Stomach smooth muscle (tissue), 2 donors: Measurements from ENCODE around the gene SMPD1.

Experiments used
- H3K27ac ChIP-seq: one replicate; pipeline ENCODE4 v1.7.0; 2013; ENCODE audit warnings: mild to moderate bottlenecking, low read length, inconsistent platforms
- H3K27me3 ChIP-seq, 2 donors: one replicate each; pipeline ENCODE4 v1.7.0; 2013; ENCODE audit warnings: low read length in 2 of 2; ENCODE audit not compliant: insufficient read depth in 2 of 2, control insufficient read depth in 1 of 2
- H3K36me3 ChIP-seq, 2 donors: one replicate each; pipeline ENCODE4 v1.7.0; 2013; ENCODE audit warnings: low read length in 2 of 2; ENCODE audit not compliant: control insufficient read depth in 2 of 2, insufficient read depth in 2 of 2
- H3K4me1 ChIP-seq: one replicate; pipeline ENCODE4 v1.7.0; 2013; ENCODE audit warnings: low read length; ENCODE audit not compliant: control insufficient read depth, insufficient read depth
- H3K4me3 ChIP-seq, 2 donors: one replicate each; pipeline ENCODE4 v1.7.0; 2013; ENCODE audit warnings: low read length in 2 of 2
- H3K9ac ChIP-seq, 2 donors: one replicate each; pipeline ENCODE4 v1.7.0; 2013; ENCODE audit warnings: low read length in 2 of 2, mild to moderate bottlenecking in 1 of 2
- H3K9me3 ChIP-seq, 2 donors: one replicate each; pipeline ENCODE4 v1.7.0; 2013; ENCODE audit warnings: low read length in 2 of 2; ENCODE audit not compliant: control insufficient read depth in 2 of 2
- donor health status: healthy.
- donor health status: Pancreatic carcinoma.

SMPD1 gene

DNA sequence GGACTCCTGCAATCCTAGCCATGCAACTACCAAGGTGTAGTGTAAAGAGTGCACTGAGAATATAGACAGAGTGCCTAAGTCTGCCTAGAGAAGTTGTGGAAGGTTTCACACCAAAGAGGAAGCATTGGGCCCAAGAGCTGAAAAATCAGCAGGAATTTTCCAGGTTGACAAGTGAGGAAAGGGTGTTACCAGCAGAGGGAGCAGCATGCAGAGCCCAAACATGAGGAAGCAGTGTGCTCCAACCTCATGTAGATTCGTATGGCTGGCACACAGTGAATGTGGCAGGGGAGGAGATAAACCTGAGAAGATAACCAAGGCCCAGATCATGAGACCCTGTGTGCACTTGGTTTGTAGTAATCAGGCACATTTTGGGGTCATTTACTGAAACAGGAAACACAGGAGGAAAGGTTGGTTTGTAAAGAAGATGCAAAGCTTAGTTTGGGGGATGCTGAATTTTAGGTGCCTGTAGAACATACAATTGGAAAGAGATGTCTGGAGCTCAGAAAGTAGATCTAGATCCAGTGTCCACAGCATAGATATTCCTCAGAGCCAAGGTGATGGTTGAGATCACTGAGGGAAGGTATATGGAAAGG, 48.8 kb downstream of the SMPD1 start:
- Histone ChIP-seq H3K36me3 (peaks cover 0 to 2% of the 10 kb centered on the region in 2 donors), H3K27ac (no peak overlapping the region), H3K9me3 (no peaks in the 10 kb centered on the region), H3K4me3 (no peak overlapping the region), H3K4me1 (peaks cover 3% of the 10 kb centered on the region), H3K27me3 (no peaks in the 10 kb centered on the region), H3K9ac (peak overlapping the region in 1 of 2 donors; percentile 21)

DNA sequence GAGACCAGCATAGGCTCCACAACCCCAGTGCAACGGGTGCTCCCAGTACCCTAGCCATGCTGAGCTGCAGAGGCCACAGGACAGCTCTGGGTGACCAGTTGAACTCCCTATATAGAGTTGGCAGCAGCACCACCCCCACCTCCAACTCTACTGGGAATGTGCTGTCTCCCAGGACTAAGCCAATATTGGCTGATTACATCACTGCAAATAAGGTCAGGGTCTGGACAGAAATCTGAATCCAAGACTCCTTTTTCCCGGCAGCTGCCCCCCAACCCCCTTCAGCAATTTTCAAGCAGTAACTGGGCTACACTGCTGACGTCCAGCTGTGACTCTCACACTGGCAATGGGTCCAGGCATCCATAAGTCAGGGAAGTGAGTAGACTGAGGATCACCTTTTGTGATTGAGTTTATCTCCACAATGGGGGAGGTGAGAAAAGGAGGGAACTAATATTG, 50.7 kb downstream of the SMPD1 start, which contains the start of gene HPX:
TSS of gene HPX (minus strand) at position 82 of the 453 bp plus-strand sequence. CDS start at position 58, 24 bp downstream.
- Histone ChIP-seq H3K9ac (peak within 1 kb of the TSS in 1 of 2 donors; percentile 5), H3K36me3 (peaks cover 0 to 2% of the 10 kb centered on the region in 2 donors), H3K27ac (no peak within 1 kb of the TSS), H3K9me3 (no peaks in the 10 kb centered on the region), H3K4me1 (peaks cover 3% of the 10 kb centered on the region), H3K27me3 (no peaks in the 10 kb centered on the region), H3K4me3 (no peak within 1 kb of the TSS)

DNA sequence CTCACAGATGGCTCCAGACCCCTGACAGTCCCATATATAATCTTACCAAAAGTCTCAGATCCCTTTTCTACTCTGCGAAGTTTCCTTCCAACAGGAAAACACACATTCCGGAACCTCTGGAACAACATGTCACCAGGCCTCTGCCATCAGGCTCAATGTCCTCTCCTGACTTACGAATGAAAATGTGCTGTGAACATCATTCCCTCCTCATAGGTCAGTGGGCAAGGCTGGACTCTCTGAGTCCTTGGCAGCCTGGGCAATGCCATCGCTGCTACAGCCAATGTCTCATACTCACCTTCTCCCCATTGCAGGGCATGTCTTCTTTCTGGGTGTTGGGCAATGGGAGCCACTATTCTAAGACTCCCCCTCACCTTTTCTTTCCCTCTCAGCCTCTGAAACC, 52.2 kb downstream of the SMPD1 start:
- Histone ChIP-seq H3K27ac (no peak overlapping the region), H3K4me1 (peaks cover 3% of the 10 kb centered on the region), H3K9ac (no peak overlapping the region)

GRCh38 chr11:6443269-6444003, 53.2 kb downstream of the SMPD1 start:
- H3K27ac ChIP-seq: no peak overlapping the region
- H3K36me3 ChIP-seq: peaks cover 2 to 5% of the 10 kb centered on the region in 2 donors
- H3K4me3 ChIP-seq: no peak overlapping the region
- no peaks in the 10 kb centered on the region for H3K9me3 ChIP-seq
- peaks cover 3% of the 10 kb centered on the region for H3K4me1 ChIP-seq
- no peaks in the 10 kb centered on the region for H3K27me3 ChIP-seq
- no peak overlapping the region for H3K9ac ChIP-seq

More for the DNA sequence above, 52.2 kb downstream of the SMPD1 start:
- H3K27me3 ChIP-seq: no peaks in the 10 kb centered on the region
- H3K4me3 ChIP-seq: no peak overlapping the region
- no peaks in the 10 kb centered on the region for H3K9me3 ChIP-seq
- no peaks in the 10 kb centered on the region for H3K36me3 ChIP-seq
